Endodermal cell (in vitro differentiated cells): Measurements from ENCODE around the gene FBXL17. TPM values are rescaled to one million over a fixed set of nuclear protein-coding genes. Genes with fewer than 3 reads are reported as not detected.

Experiments used
- DNase-seq: peaks from one replicate; pipeline ENCODE4 v3.0.0-alpha.2; 2017
- H3K27ac ChIP-seq: 2 replicates; pipeline ENCODE4 v1.5.1; 2013; ENCODE audit warnings: mild to moderate bottlenecking, low read depth, low read length, moderate library complexity
- H3K27me3 ChIP-seq: 2 replicates; pipeline ENCODE4 v1.6.1; 2013; ENCODE audit warnings: mild to moderate bottlenecking, low read length, moderate library complexity; ENCODE audit not compliant: insufficient read depth, control insufficient read depth, poor library complexity, severe bottlenecking
- H3K36me3 ChIP-seq: 2 replicates; pipeline ENCODE4 v1.7.0; 2013; ENCODE audit warnings: mild to moderate bottlenecking, low read length, moderate library complexity; ENCODE audit not compliant: control insufficient read depth, insufficient read depth
- H3K4me1 ChIP-seq: one replicate; pipeline ENCODE4 v1.7.0; 2013; ENCODE audit warnings: low read length; ENCODE audit not compliant: control insufficient read depth, insufficient read depth
- H3K4me3 ChIP-seq: 2 replicates; pipeline ENCODE4 v1.5.1; 2013; ENCODE audit warnings: mild to moderate bottlenecking, low read length, moderate library complexity
- H3K9ac ChIP-seq: 2 replicates; pipeline ENCODE4 v1.6.1; 2013; ENCODE audit warnings: mild to moderate bottlenecking, low read length, moderate library complexity; ENCODE audit not compliant: poor library complexity, severe bottlenecking; ENCODE audit errors: extremely low read depth
- H3K9me3 ChIP-seq: 2 replicates; pipeline ENCODE4 v1.6.1; 2013; ENCODE audit warnings: mild to moderate bottlenecking, low read length, moderate library complexity; ENCODE audit not compliant: control insufficient read depth
- H3K27ac Mint-ChIP-seq: 2 replicates; pipeline ENCODE4 v1.8.0; 2020; ENCODE audit warnings: mixed read lengths
- H3K27me3 Mint-ChIP-seq: 2 replicates; pipeline ENCODE4 v1.8.0; 2021; ENCODE audit warnings: mild to moderate bottlenecking, mixed read lengths; ENCODE audit not compliant: insufficient read depth
- H3K36me3 Mint-ChIP-seq: 2 replicates; pipeline ENCODE4 v1.8.0; 2020; ENCODE audit warnings: low read depth, mixed read lengths
- H3K4me1 Mint-ChIP-seq: 2 replicates; pipeline ENCODE4 v1.8.0; 2020; ENCODE audit warnings: mixed read lengths
- H3K4me3 Mint-ChIP-seq: 2 replicates; pipeline ENCODE4 v1.8.0; 2020; ENCODE audit warnings: mild to moderate bottlenecking, moderate library complexity, mixed read lengths
- H3K9me3 Mint-ChIP-seq: 2 replicates; pipeline ENCODE4 v1.8.0; 2020; ENCODE audit warnings: mild to moderate bottlenecking, mixed read lengths
- whole genome bisulfite sequencing, 2 experiments: methylation state at CpG; one replicate each; pipeline versions ENCODE4 v1.1.5 to v1.1.7; 2013; ENCODE audit warnings: missing lambda C conversion rate in 2 of 2, mixed read lengths in 1 of 2; ENCODE audit not compliant: insufficient coverage in 1 of 2, insufficient read length in 1 of 2; 5-methylcytosine and 5-hydroxymethylcytosine counted together
- total RNA-seq, 2 donors: library from RNA; stranded (reverse); fragmentation: NEBNext Ultra II Directional in 1 of 2; extraction: Animal tissue kit (Norgen Biotek cat#: 25700) in 1 of 2; gene quantifications; 2 replicates in 1 of 2; 3 replicates in 1 of 2; pipeline ENCODE4 v1.2.1, GENCODE V29; 2021
- TF ChIP-seq, protein P1 (sequence below): fragments of 200-600 bp; sonication (generic); conservative IDR thresholded peaks from 2 replicates; pipeline ENCODE4 v1.5.0; 2021; ENCODE audit warnings: antibody characterized with exemption, mild to moderate bottlenecking

The FBXL17 gene
- total RNA-seq, 2 donors from 2014 or later = 7.4 to 8.6 TPM

DNA sequence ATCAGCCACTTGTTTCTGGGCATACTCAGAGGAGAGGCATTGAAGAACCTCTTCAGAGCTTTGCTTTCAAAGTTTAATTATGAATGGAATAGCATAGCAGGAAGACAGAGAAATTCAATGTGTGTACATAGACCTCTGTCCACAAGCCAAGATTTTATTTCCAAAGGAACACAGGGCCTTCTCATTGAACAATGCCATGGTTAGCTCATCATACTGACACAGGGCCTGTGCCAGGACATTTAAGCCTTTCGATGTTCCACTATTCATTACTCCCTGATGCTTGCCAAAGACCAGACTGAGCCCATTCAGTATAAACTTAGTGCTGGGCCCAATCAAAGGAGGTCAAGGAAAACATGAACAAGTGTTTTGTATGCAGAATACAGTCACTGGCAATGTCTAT lies 280.8 kb downstream of the FBXL17 start:
- H3K9ac ChIP-seq = no peak overlapping the region
- Mint-ChIP-seq H3K4me3 (no peak overlapping the region), H3K36me3 (peaks cover 4% of the 10 kb centered on the region), H3K4me1 (peaks cover 3% of the 10 kb centered on the region), H3K27me3 (no peaks in the 10 kb centered on the region), H3K27ac (no peak overlapping the region), H3K9me3 (no peaks in the 10 kb centered on the region)
- peaks cover 5% of the 10 kb centered on the region for H3K9me3 ChIP-seq
- no peaks in the 10 kb centered on the region for H3K4me1 ChIP-seq
- no peak overlapping the region for H3K27ac ChIP-seq
- 92% methylated on average over 1 of the region's 1 CpG; no CpG with 5 or more reads in 1 of the 2 experiments for WGBS, 2 experiments
- no peak for DNase-seq
- H3K27me3 ChIP-seq = no peaks in the 10 kb centered on the region
- TF ChIP-seq, protein P1, sequence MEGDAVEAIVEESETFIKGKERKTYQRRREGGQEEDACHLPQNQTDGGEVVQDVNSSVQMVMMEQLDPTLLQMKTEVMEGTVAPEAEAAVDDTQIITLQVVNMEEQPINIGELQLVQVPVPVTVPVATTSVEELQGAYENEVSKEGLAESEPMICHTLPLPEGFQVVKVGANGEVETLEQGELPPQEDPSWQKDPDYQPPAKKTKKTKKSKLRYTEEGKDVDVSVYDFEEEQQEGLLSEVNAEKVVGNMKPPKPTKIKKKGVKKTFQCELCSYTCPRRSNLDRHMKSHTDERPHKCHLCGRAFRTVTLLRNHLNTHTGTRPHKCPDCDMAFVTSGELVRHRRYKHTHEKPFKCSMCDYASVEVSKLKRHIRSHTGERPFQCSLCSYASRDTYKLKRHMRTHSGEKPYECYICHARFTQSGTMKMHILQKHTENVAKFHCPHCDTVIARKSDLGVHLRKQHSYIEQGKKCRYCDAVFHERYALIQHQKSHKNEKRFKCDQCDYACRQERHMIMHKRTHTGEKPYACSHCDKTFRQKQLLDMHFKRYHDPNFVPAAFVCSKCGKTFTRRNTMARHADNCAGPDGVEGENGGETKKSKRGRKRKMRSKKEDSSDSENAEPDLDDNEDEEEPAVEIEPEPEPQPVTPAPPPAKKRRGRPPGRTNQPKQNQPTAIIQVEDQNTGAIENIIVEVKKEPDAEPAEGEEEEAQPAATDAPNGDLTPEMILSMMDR = no peak
- H3K4me3 ChIP-seq = no peak overlapping the region
- no peaks in the 10 kb centered on the region for H3K36me3 ChIP-seq

DNA sequence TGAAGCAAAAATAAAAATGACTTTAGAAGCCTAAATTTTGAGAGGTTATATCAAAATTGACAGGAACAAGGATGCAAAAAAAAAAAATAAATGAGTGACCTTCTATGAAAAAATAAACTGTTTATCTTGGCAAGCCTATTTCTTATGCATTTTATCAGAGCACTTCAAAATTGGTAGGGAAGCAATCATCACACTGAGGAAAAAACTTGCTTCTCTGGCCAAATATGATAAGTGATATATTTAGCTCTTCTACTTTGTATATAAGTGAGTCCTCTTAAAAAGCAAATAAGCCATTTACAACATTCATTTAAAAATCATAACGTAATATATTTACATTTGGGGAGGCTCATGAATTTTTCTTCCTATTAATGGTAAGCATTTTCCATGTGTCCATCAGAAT lies 287.1 kb downstream of the FBXL17 start:
- TF ChIP-seq, protein P1 = no peak
- H3K36me3 Mint-ChIP-seq = peaks cover 2% of the 10 kb centered on the region

DNA sequence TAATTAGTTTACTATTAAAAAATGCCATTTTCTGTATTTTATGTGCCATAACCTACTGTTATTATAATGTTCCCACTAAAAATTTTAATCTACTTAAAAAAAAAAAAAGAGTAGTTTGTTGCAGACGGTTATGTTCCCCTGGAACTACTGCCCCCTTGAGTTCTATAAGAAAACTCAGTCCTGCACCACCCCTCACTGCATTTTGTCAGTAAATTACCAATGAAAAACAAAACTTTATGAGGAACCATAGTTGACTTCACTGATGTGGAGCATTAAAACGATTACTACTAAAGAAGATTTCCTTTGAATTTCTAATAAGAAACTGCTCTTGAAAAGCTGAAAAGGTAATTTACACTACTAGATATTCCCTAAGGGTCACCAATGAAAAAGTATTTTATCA lies 288.7 kb downstream of the FBXL17 start:
- H3K27ac Mint-ChIP-seq = no peak overlapping the region
- no peaks in the 10 kb centered on the region for H3K4me1 ChIP-seq
- peaks cover 17% of the 10 kb centered on the region for H3K4me1 Mint-ChIP-seq
- no peaks in the 10 kb centered on the region for H3K27me3 ChIP-seq
- H3K36me3 ChIP-seq = no peaks in the 10 kb centered on the region
- WGBS, 2 experiments = 0 to 5% methylated on average over 1 to 2 of the region's 2 CpGs
- no peak overlapping the region for H3K27ac ChIP-seq
- no peak overlapping the region for H3K9ac ChIP-seq
- TF ChIP-seq, protein P1 = peak; percentile 89
- H3K9me3 Mint-ChIP-seq = no peaks in the 10 kb centered on the region
- DNase-seq = no peak
- no peaks in the 10 kb centered on the region for H3K27me3 Mint-ChIP-seq
- H3K4me3 Mint-ChIP-seq = no peak overlapping the region
- H3K9me3 ChIP-seq = no peaks in the 10 kb centered on the region
- no peak overlapping the region for H3K4me3 ChIP-seq
- H3K36me3 Mint-ChIP-seq = peaks cover 2% of the 10 kb centered on the region

More for the DNA sequence above, 287.1 kb downstream of the FBXL17 start:
- no peak overlapping the region for H3K9ac ChIP-seq
- no peak overlapping the region for H3K27ac ChIP-seq
- WGBS, 2 experiments = 94 to 100% methylated on average over 1 of the region's 1 CpG
- DNase-seq = no peak
- H3K4me3 ChIP-seq = no peak overlapping the region
- no peaks in the 10 kb centered on the region for H3K36me3 ChIP-seq
- Mint-ChIP-seq H3K4me1 (peaks cover 17% of the 10 kb centered on the region), H3K27ac (no peak overlapping the region), H3K9me3 (no peaks in the 10 kb centered on the region), H3K27me3 (no peaks in the 10 kb centered on the region), H3K4me3 (no peak overlapping the region)
- peaks cover 4% of the 10 kb centered on the region for H3K9me3 ChIP-seq
- no peaks in the 10 kb centered on the region for H3K4me1 ChIP-seq
- H3K27me3 ChIP-seq = no peaks in the 10 kb centered on the region
